MM.1S (cell line): Measurements from ENCODE around the gene WIPF3.

ENCODE experiments used
- DNase-seq: peaks from one replicate; pipeline ENCODE4 v3.0.0-alpha.2; 2015
- H2AFZ ChIP-seq: fragments of 300-600 bp; sonication (generic); 2 replicates; pipeline ENCODE4 v1.6.0; 2016; ENCODE audit warnings: antibody characterized with exemption, low read length
- H3F3A ChIP-seq: fragments of 300-600 bp; sonication (generic); 2 replicates; pipeline ENCODE4 v1.6.1; 2016; ENCODE audit warnings: mild to moderate bottlenecking, antibody characterized with exemption, low read length, moderate library complexity, mixed read lengths; ENCODE audit not compliant: insufficient read depth
- H3K27ac ChIP-seq: fragments of 300-600 bp; sonication (generic); 2 replicates; pipeline ENCODE4 v1.5.1; 2016; ENCODE audit warnings: mild to moderate bottlenecking, low read length
- H3K27me3 ChIP-seq: fragments of 300-600 bp; sonication (generic); replicated peaks from 2 replicates; pipeline ENCODE4 v1.6.0; 2016; ENCODE audit warnings: low read length; ENCODE audit not compliant: insufficient read depth
- H3K36me3 ChIP-seq: fragments of 300-600 bp; sonication (generic); replicated peaks from 2 replicates; pipeline ENCODE4 v1.6.1; 2016; ENCODE audit warnings: mild to moderate bottlenecking, low read length, mixed read lengths; ENCODE audit not compliant: insufficient read depth
- H3K4me1 ChIP-seq: fragments of 300-600 bp; sonication (generic); 2 replicates; pipeline ENCODE4 v1.6.1; 2016; ENCODE audit warnings: low read length, mixed read lengths
- H3K4me2 ChIP-seq: fragments of 300-600 bp; sonication (generic); 2 replicates; pipeline ENCODE4 v1.6.0; 2016; ENCODE audit warnings: low read depth, low read length
- H3K4me3 ChIP-seq: fragments of 300-600 bp; sonication (generic); 2 replicates; pipeline ENCODE4 v1.5.1; 2016; ENCODE audit warnings: low read length, mixed read lengths
- H3K79me2 ChIP-seq: fragments of 300-600 bp; sonication (generic); 2 replicates; pipeline ENCODE4 v1.6.1; 2016; ENCODE audit warnings: mixed run types, low read length, mixed read lengths
- H3K9ac ChIP-seq: fragments of 300-600 bp; sonication (generic); 2 replicates; pipeline ENCODE4 v1.6.1; 2016; ENCODE audit warnings: low read length, mixed read lengths
- H3K9me2 ChIP-seq: fragments of 300-600 bp; sonication (generic); replicated peaks from 2 replicates; pipeline ENCODE4 v1.6.1; 2016; ENCODE audit warnings: mild to moderate bottlenecking, low read length, mixed read lengths; ENCODE audit not compliant: insufficient read depth
- H3K9me3 ChIP-seq: fragments of 300-600 bp; sonication (generic); replicated peaks from 2 replicates; pipeline ENCODE4 v1.6.1; 2016; ENCODE audit warnings: mild to moderate bottlenecking, low read length, mixed read lengths; ENCODE audit not compliant: insufficient read depth
- H4K20me1 ChIP-seq: fragments of 300-600 bp; sonication (generic); 2 replicates; pipeline ENCODE4 v1.6.1; 2016; ENCODE audit warnings: mild to moderate bottlenecking, low read length, moderate library complexity, mixed read lengths; ENCODE audit not compliant: insufficient read depth
- CTCF ChIP-seq: fragments of 300-600 bp; sonication (generic); IDR thresholded peaks from 2 replicates; pipeline ENCODE4 v1.5.1; 2016; ENCODE audit warnings: antibody characterized with exemption, low read length, mixed read lengths
- EZH2 ChIP-seq: fragments of 300-600 bp; sonication (generic); optimal IDR thresholded peaks from 2 replicates; pipeline ENCODE3; 2017; ENCODE audit warnings: low read depth, mild to moderate bottlenecking, antibody characterized with exemption, low read length, mixed read lengths
- EZH2phosphoT487 ChIP-seq: fragments of 300-600 bp; sonication (generic); IDR thresholded peaks from 2 replicates; pipeline ENCODE4 v1.6.1; 2018; ENCODE audit warnings: antibody characterized with exemption, low read length

The WIPF3 gene

GRCh38 chr7:29914180-29914579 is 107.9 kb downstream of the WIPF3 start:
- H3K27ac ChIP-seq, result no peak overlapping the region
- no peak overlapping the region for H3K9ac ChIP-seq
- no peaks in the 10 kb centered on the region for H3K36me3 ChIP-seq
- H3K79me2 ChIP-seq, result no peaks in the 10 kb centered on the region
- no peaks in the 10 kb centered on the region for H3K9me3 ChIP-seq
- H4K20me1 ChIP-seq, result no peaks in the 10 kb centered on the region
- H3K4me1 ChIP-seq, result no peaks in the 10 kb centered on the region
- H3F3A ChIP-seq, result no peaks in the 10 kb centered on the region
- no peak for TF ChIP-seq EZH2
- no peak for TF ChIP-seq CTCF
- no peak for TF ChIP-seq EZH2phosphoT487
- no peaks in the 10 kb centered on the region for H3K27me3 ChIP-seq
- DNase-seq, result no peak
- H3K4me2 ChIP-seq, result no peak overlapping the region
- H3K9me2 ChIP-seq, result no peaks in the 10 kb centered on the region
- H2AFZ ChIP-seq, result no peak overlapping the region
- H3K4me3 ChIP-seq, result no peak overlapping the region

GRCh38 chr7:29915481-29916215 is 109.3 kb downstream of the WIPF3 start:
- no peaks in the 10 kb centered on the region for H3K4me1 ChIP-seq
- no peak overlapping the region for H3K4me3 ChIP-seq
- H4K20me1 ChIP-seq, result no peaks in the 10 kb centered on the region
- no peaks in the 10 kb centered on the region for H3K9me2 ChIP-seq
- no peaks in the 10 kb centered on the region for H3F3A ChIP-seq
- H3K27ac ChIP-seq, result no peak overlapping the region
- H2AFZ ChIP-seq, result no peak overlapping the region
- no peaks in the 10 kb centered on the region for H3K27me3 ChIP-seq
- H3K9me3 ChIP-seq, result no peaks in the 10 kb centered on the region
- no peak for DNase-seq
- H3K4me2 ChIP-seq, result no peak overlapping the region
- H3K36me3 ChIP-seq, result no peaks in the 10 kb centered on the region
- TF ChIP-seq CTCF, result no peak
- no peak for TF ChIP-seq EZH2phosphoT487
- TF ChIP-seq EZH2, result no peak
- H3K79me2 ChIP-seq, result no peaks in the 10 kb centered on the region
- H3K9ac ChIP-seq, result no peak overlapping the region

GRCh38 chr7:29917641-29918040 is 111.3 kb downstream of the WIPF3 start:
- no peaks in the 10 kb centered on the region for H4K20me1 ChIP-seq
- no peaks in the 10 kb centered on the region for H3K9me3 ChIP-seq
- no peak for TF ChIP-seq EZH2
- TF ChIP-seq CTCF, result no peak
- TF ChIP-seq EZH2phosphoT487, result no peak
- H3K9me2 ChIP-seq, result no peaks in the 10 kb centered on the region
- no peak overlapping the region for H3K27ac ChIP-seq
- no peaks in the 10 kb centered on the region for H3K36me3 ChIP-seq
- H2AFZ ChIP-seq, result no peak overlapping the region
- H3K27me3 ChIP-seq, result no peaks in the 10 kb centered on the region
- no peak overlapping the region for H3K9ac ChIP-seq
- no peaks in the 10 kb centered on the region for H3K79me2 ChIP-seq
- no peak overlapping the region for H3K4me2 ChIP-seq
- H3K4me1 ChIP-seq, result no peaks in the 10 kb centered on the region
- H3F3A ChIP-seq, result no peaks in the 10 kb centered on the region
- no peak for DNase-seq
- no peak overlapping the region for H3K4me3 ChIP-seq
